GM18870 (cell line): Measurements from ENCODE around the gene SMIM33.
"Not testable (repeated sequence)": the region's sequence is repeated elsewhere in the genome, so short reads cannot be mapped to it uniquely, and the experiment has no call there.

Experiments
- ATAC-seq: cut with Tn5 transposase; IDR thresholded peaks from one replicate; pipeline ENCODE4 v1.9.1; 2021; ENCODE audit warnings: moderate library complexity; ENCODE audit not compliant: unreplicated experiment

SMIM33 gene

DNA sequence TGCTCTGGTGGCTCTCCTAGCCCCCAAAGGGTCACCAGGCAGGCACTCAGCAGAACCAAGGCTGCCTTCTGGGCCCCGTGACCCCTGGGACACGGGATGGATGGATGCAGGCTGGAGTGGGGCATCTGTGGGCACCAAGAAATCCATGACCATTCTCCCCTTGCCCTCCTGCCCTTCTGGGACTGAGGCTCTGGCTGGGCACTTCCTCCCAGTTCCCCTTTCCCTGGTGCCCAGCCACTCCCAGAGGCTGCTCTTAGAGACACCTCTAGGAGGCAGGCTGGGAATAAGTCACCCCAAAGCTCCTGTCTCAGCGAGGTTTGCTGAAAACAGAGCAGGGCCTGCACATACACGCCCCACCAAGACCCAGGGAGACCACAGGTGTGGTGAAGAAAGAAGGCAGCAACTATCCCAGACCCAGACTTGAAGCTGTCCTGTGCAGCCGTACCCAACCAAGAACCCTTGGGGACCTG, 10.8 kb downstream of the SMIM33 start:
- ATAC-seq, result peak; percentile 8

DNA sequence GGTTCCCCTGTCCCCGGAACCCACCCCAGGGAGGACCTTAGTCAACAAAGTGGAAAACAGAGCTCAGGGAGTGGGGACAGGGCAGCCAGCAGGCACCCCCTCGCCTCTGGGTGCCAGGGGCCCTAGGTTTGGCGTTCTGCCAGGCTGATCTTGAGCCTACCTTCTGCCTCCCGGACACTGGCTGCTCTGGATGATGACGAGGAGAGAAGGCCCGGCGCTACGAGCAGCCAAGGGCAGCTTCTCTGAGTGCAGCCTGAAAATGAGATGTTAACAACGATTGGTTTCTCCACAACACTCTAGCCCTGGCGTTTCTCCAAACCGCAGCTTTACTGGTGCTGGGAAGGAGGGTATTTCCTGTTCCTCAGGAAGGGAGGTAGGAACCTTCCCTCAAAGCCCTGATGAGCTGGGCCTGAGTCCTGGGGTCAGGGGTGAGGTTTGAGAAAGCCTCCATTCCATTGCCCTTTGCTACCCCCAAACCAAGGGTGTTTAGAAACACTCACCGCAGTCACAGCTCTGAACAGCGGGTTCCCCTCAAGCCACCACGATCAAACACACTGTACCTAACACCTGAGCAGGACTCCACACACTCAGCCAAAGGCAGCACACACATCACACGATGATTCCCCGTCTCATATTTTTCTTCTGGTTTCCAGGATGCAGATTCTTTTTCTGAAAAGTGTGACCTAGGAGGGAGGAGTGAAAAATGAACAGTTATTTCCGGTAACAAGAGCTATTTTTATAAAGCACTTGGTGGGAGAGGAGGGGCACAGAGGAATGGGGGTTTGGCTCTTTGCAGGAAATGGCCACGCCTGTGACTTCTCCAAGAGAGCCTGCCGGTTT, 11.5 kb downstream of the SMIM33 start, which contains the start of gene STING1:
TSS of gene STING1 (minus strand) at position 709 of the 840 bp plus-strand sequence. CDS start 1,054 bp downstream, outside the sequence.
- ATAC-seq, result peak; percentile 50

- ATAC-seq, result not testable (repeated sequence)
Observed at GRCh38 chr5:139482890-139483208, 12.0 kb downstream of the SMIM33 start.

DNA sequence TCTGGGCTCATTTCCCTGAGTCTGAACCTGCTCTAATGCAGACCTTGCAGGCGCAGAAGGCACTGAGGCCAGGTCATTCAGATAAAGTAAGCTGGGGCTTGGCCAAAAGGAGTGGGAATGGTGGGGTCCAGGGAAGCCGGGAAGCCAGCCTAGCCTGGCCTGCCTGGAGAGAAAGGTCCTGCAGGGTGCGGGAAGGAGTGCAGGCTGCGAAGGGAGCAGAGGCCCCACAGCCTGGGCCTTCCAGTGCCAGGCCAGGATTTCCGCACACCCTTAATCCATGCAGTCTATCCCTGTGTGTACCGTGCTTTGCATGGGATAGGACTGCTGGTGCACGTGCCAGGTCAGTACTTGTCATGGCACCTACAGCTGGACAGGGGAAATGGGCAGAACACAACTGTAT, 15.4 kb downstream of the SMIM33 start:
- no peak for ATAC-seq

GRCh38 chr5:139488260-139488659, 17.5 kb downstream of the SMIM33 start:
- ATAC-seq, result no peak

DNA sequence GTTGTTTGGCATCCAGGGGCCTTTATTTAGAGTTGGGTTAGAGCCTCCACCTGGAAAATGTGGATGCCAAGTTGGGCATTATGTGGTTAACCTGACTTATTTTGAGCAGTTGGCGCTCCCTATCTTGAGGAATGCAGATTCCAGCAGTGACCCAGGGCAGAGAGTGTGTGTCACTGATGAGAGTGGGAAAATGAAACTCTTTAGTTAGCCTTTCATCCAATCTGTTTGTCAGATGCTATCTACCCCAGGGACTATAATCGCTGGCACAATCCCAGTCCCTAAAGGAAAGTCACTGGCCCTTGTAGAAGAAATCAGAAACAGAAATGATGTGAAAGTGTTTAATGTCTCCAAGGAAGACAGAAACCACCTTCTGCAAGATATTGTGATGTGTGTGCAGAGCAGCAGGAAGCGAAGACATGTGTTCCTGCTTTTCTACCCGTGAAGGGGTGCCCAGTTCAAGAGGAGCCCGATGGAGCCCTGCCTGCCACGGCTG, 21.9 kb downstream of the SMIM33 start:
- ATAC-seq, result no peak

- no peak for ATAC-seq
Observed at GRCh38 chr5:139494256-139494655, 23.5 kb downstream of the SMIM33 start.

DNA sequence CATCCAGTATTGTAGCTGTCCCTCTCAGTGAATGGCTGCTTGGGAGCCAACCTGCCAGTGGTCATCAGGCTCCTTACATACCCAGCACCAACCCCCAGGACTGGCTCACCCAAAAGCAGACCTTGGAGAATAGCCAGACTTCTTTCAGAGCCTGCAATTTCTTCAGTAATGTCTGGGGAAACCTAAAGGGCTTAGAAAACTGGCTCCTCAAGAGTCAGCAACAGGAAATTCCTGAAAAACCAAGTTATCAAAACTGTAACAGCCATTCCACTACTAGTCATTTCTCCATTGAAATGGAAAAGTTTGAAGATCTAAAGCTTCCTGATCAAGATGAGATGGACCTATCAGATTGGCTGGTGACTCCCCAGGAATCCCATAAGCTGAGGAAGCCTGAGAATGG, 24.0 kb downstream of the SMIM33 start:
- ATAC-seq, result no peak

GRCh38 chr5:139495638-139496435, 25.0 kb downstream of the SMIM33 start:
- no peak for ATAC-seq

GRCh38 chr5:139501381-139501780, 30.6 kb downstream of the SMIM33 start:
- no peak for ATAC-seq

DNA sequence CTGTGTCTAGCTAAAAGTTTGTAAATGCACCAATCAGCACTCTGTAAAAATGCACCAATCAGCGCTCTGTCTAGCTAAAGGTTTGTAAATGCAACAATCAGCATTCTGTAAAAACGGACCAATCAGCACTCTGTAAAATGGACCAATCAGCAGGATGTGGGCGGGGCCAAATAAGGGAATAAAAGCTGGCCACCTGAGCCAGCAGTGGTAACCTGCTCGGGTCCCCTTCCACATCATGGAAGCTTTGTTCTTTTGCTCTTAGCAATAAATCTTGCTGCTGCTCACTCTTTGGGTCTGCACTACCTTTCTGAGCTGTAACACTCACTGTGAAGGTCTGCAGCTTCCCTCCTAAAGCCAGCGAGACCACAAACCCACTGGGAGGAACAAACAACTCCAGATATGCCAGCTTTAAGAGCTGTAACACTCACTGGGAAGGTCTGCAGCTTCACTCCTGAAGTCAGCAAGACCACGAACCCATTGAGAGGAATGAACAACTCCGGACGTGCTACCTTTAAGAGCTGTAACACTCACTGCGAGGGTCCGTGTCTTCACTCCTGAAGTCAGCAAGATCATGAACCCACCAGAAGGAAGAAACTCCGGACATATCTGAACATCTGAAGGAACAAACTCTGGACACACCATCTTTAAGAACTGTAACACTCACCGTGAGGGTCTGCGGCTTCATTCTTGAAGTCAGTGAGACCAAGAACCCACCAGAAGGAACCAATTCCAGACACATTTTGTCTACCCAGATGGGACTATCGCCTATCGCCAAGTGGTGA, 32.4 kb downstream of the SMIM33 start:
- not testable (repeated sequence) for ATAC-seq

DNA sequence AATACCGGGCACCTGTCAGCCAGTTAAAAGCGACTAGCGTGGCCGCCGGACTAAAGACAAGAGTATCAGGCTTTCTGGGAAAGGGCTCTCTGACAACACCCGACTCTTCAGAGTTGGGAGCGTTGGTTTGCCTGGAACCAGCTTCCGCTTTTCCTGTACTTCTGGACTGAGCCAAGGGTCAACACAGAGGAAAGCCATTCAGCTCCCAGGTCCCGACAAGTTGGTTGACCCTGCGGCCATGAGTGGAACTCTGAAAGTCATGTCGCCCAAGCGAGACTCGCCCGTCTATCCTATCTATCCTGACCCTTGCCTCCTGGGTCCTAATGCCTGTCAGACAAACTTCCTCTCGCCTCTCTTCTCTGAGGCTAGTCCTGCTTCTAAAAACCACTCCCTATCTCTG, 33.1 kb downstream of the SMIM33 start:
- ATAC-seq, result not testable (repeated sequence)

DNA sequence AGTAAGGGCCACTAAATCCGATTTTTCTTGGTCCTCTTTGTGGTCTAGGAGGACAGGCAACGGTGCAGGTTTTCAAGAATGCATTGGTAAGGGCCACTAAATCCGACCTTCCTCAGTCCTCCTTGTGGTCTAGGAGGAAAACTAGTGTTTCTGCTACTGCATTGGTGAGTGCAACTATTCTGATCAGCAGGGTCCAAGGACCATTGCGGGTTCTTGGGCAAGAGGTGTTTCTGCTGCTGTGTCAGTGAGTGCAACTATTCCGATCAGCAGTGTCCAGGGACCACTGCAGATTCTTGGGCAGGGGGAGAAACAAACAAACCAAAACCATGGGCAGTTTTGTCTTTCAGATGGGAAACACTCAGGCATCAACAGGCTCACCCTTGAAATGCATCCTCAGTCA, 33.9 kb downstream of the SMIM33 start:
- ATAC-seq, result not testable (repeated sequence)

- ATAC-seq, result no peak
Observed at GRCh38 chr5:139512786-139513390, 42.1 kb downstream of the SMIM33 start.

DNA sequence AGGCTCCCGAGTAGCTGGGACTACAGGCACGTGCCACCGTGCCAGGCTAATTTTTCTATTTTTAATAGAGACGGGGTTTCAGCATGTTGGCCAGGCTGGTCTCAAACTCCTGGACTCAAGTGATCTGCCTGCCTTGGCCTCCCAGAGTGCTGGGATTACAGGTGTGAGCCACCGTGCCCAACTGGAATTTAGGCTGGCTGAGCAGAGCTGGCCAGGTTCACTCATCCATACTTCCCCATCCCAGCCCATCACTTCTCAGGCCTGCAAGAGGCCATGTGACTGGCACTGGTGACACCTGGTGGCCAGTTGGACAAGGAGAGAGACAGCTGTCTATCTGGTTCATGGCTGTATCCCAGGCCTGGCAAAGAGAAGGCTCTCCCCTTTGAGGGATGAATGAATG, 42.6 kb downstream of the SMIM33 start:
- not testable (repeated sequence) for ATAC-seq

DNA sequence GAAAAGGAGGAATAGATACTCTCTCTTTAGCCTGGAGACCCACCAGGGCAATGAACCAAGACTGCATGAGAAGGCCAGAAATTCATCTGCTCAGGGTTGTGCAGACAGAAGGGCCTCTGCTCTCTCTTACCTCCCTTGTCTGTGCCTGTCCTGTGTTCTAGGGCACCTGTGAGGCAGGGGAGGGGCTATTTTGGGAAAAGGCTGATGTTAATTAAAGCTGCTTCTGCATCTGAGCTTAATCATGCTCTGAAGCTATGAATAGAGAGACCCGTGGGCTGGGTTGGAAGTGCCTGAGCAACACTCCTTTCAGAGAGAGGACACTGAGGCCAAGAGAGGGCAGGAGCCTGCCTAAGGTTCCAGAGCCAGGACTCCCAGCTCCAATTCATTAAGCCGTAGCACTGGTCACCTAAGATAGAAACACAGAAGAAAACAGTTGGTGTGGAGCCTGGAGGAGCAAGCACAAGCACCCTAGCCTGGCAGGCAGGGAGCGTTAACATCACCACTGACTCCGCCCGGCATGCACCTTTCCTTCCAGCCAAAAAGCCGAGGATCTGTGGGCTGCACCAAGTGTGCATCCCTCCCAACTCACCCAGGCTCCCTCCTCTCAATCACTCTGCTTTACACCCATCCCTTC, 43.2 kb downstream of the SMIM33 start:
- ATAC-seq, result no peak

DNA sequence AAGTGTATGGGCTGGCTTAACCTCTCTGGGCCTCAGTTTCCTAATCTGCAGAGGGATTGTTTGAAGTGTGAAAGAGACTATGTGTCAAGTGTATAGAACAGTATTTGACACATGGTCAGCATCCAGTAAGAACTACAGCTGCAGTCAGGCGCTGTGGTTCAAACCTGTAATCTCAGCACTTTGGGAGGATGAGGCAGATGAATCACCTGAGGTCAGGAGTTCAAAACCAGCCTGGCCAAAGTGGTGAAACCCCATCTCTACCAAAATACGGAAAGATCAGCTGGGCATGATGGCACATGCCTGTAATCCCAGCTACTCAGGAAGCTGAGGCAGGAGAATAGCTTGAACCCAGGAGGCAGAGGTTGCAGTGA, 43.7 kb downstream of the SMIM33 start:
- no peak for ATAC-seq

DNA sequence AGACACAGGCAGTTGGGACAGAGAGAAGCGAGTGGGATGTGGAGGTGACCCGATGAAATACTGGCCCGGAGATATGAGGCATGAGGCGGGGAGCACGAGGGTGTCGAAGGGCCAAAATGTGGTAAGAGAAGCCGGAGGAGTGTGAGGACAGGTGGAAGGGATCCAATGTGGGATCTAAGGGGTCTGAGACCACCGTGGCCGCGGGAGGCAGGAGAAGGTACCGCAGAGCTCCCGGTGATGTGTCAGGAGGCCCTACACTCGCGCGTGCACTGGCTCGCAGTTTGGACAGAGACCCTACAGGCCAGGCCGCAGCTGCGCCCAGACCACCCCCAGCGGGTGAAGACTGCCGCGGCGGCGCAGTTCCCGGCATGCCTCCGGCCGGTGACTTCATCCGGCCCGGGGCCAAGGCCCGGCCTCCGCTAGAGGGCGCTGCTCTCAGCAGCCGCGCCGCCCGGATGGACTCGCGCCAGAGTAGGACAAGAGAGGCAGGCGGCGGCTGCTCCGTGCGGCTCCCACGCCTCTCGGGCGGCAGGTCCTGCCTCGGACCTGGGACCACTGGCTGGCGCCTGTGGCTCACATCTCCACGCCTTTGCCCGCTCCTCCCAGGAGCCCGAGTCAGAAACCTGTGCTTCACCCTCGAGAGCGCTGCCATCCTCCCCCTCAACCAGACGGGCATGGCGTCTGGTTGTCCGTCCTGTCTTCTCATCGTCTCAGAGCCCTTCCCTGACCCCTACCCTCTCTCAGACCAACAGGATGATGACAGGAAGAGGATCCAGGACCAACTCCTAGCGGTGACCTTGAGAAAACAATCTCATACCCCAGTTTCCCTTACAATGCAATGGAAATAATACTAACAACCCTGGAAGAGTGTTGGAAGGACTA, 47.1 kb downstream of the SMIM33 start:
- peak; percentile 66 for ATAC-seq
